Measurements from ENCODE around the gene SHANK1. TPM values are rescaled to one million over a fixed set of nuclear protein-coding genes. Genes with fewer than 3 reads are reported as not detected.

Gene SHANK1
- total RNA-seq, 1 experiment from 2014 or later = 0.47 TPM

- Histone ChIP-seq H3K27me3 (ENCODE audit: low read length) (peaks cover 2% of the 10 kb centered on the region), H3K27ac (ENCODE audit: low read length) (no peak overlapping the region), H3K79me2 (ENCODE audit: low read length) (peaks cover 11% of the 10 kb centered on the region), H3K36me3 (ENCODE audit: low read depth, low read length) (no peaks in the 10 kb centered on the region), H3K9ac (ENCODE audit: low read length) (peak overlapping the region; percentile 57), H3K4me3 (ENCODE audit: low read length) (peak overlapping the region; percentile 75), H3F3A (ENCODE audit: low read length, unreplicated experiment) (no peaks in the 10 kb centered on the region), H3K9me2 (replicated peaks; ENCODE audit: low read length) (no peaks in the 10 kb centered on the region), H2AFZ (ENCODE audit: low read length) (peak overlapping the region; percentile 90), H3K9me3 (ENCODE audit: low read length) (no peaks in the 10 kb centered on the region), H3K4me1 (ENCODE audit: insufficient read depth, low read length) (peaks cover 13% of the 10 kb centered on the region), H4K20me1 (ENCODE audit: low read length) (no peaks in the 10 kb centered on the region), H3K4me2 (ENCODE audit: low read length) (peak overlapping the region; percentile 90)
- BruUV-seq (replicated peaks) = no TSS peak
- CTCF ChIA-PET = interaction anchor here (0.6 to 1.6 kb wide), 6 partner anchors 18 to 218 kb away, joined by 4 to 21 read pairs (median 5); no protein-coding TSS in a partner anchor
- intact Hi-C loops (cut with micrococcal nuclease) = loop anchor here (1.0 kb wide), 1 partner anchor 59 kb away; no protein-coding TSS in a partner anchor
- TF ChIP-seq CTCF (conservative IDR thresholded peaks at IDR 0.05; ENCODE audit: low read depth, low read length) (no peak), EZH2phosphoT487 (IDR thresholded peaks at IDR 0.05; ENCODE audit: borderline replicate concordance, low read length) (peak; percentile 62; the same call in 1 of the 2 replicates)
- POLR2A ChIA-PET (ENCODE audit: unreplicated experiment) = no interaction called here
- no peak for ATAC-seq
- DNase-seq = no peak
These were observed 4.3 kb upstream of the SHANK1 start for GRCh38 chr19:50723735-50724521.

- H3K27me3 ChIP-seq (ENCODE audit: low read length) = peaks cover 11% of the 10 kb centered on the region
- no peaks in the 10 kb centered on the region for H3K9me2 ChIP-seq (replicated peaks; ENCODE audit: low read length)
- intact Hi-C loops (cut with micrococcal nuclease) = no loop called here
- no peaks in the 10 kb centered on the region for H3F3A ChIP-seq (ENCODE audit: low read length, unreplicated experiment)
- DNase-seq (no peak), ATAC-seq (no peak)
- H2AFZ ChIP-seq (ENCODE audit: low read length) = peak within 1 kb of the TSS; percentile 90
- no peak within 1 kb of the TSS for H3K27ac ChIP-seq (ENCODE audit: low read length)
- H4K20me1 ChIP-seq (ENCODE audit: low read length) = no peaks in the 10 kb centered on the region
- CTCF ChIA-PET = no interaction called here
- TF ChIP-seq EZH2phosphoT487 (IDR thresholded peaks at IDR 0.05; ENCODE audit: borderline replicate concordance, low read length) (no peak), EZH2 (IDR thresholded peaks at IDR 0.05; ENCODE audit: low read length, unreplicated experiment) (no peak), CTCF (conservative IDR thresholded peaks at IDR 0.05; ENCODE audit: low read depth, low read length) (no peak)
- BruUV-seq (replicated peaks) = no TSS peak
- H3K36me3 ChIP-seq (ENCODE audit: low read depth, low read length) = no peaks in the 10 kb centered on the region
- peaks cover 13% of the 10 kb centered on the region for H3K4me1 ChIP-seq (ENCODE audit: insufficient read depth, low read length)
- H3K9ac ChIP-seq (ENCODE audit: low read length) = peak within 1 kb of the TSS; percentile 57
- H3K79me2 ChIP-seq (ENCODE audit: low read length) = peaks cover 11% of the 10 kb centered on the region
- peak within 1 kb of the TSS; percentile 75 for H3K4me3 ChIP-seq (ENCODE audit: low read length)
- peak within 1 kb of the TSS; percentile 90 for H3K4me2 ChIP-seq (ENCODE audit: low read length)
- no peaks in the 10 kb centered on the region for H3K9me3 ChIP-seq (ENCODE audit: low read length)
- POLR2A ChIA-PET (ENCODE audit: unreplicated experiment) = no interaction called here
These were observed 3.5 kb upstream of the SHANK1 start, which contains the start of gene CLEC11A for GRCh38 chr19:50723069-50723468. Gene CLEC11A, plus strand, starts transcription at chr19:50723364. Its CDS starts 162 bp downstream, at chr19:50723526.
